Myocyte (in vitro differentiated cells): ENCODE data around the gene OR1C1. TPM values are rescaled to one million over a fixed set of nuclear protein-coding genes. Genes with fewer than 3 reads are reported as not detected.
"Not testable (repeated sequence)": the region's sequence is repeated elsewhere in the genome, so short reads cannot be mapped to it uniquely, and the experiment has no call there.

Experiments used
- DNase-seq: peaks from one replicate; pipeline ENCODE4 v3.0.0-alpha.2; 2012; ENCODE audit warnings: low read depth
- polyA plus RNA-seq: library from polyadenylated mRNA; unstranded; fragments of >200 nt; gene quantifications from one replicate; pipeline ENCODE4 v1.2.1, GENCODE V29; 2012; ENCODE audit warnings: missing spikeins
- total RNA-seq: library from RNA; depleted of rRNA; stranded (reverse); fragments of >200 nt; gene quantifications from 2 replicates; pipeline ENCODE4 v1.2.3, GENCODE V29; 2014

Gene OR1C1
- not detected in 2 replicates for total RNA-seq
- polyA plus RNA-seq: not detected

- no peak for DNase-seq
Observed at GRCh38 chr1:247760456-247760855, at the start of gene OR1C1. TSS of gene OR1C1 (minus strand) at chr1:247760556. CDS start at chr1:247758406, 2,150 bp downstream.

GRCh38 chr1:247797518-247797917, 37.2 kb upstream of the OR1C1 start:
- no peak for DNase-seq

GRCh38 chr1:247769603-247770002, 9.2 kb upstream of the OR1C1 start:
- DNase-seq: no peak

- DNase-seq: not testable (repeated sequence)
Observed at GRCh38 chr1:247754311-247754710, 6.0 kb downstream of the OR1C1 start.

- no peak for DNase-seq
Observed at GRCh38 chr1:247749870-247750269, 10.5 kb downstream of the OR1C1 start.

GRCh38 chr1:247748041-247748440, 12.3 kb downstream of the OR1C1 start, which contains the start of gene OR14A2:
TSS of gene OR14A2 (minus strand) at chr1:247748141.
- no peak for DNase-seq

- DNase-seq: no peak
Observed at GRCh38 chr1:247747616-247748015, 12.7 kb downstream of the OR1C1 start.

GRCh38 chr1:247746391-247746935, 13.9 kb downstream of the OR1C1 start:
- DNase-seq: no peak

GRCh38 chr1:247742215-247742760, 18.1 kb downstream of the OR1C1 start:
- DNase-seq: not testable (repeated sequence)

- no peak for DNase-seq
Observed at GRCh38 chr1:247741756-247742155, 18.6 kb downstream of the OR1C1 start.

- no peak for DNase-seq
Observed at GRCh38 chr1:247740721-247741120, 19.6 kb downstream of the OR1C1 start.

GRCh38 chr1:247738315-247738714, 22.0 kb downstream of the OR1C1 start, which contains the start of gene OR14K1:
TSS of gene OR14K1 (plus strand) at chr1:247738615. CDS start at chr1:247738615, 0 bp downstream.
- DNase-seq: no peak

GRCh38 chr1:247721222-247721621, 39.1 kb downstream of the OR1C1 start:
- no peak for DNase-seq

GRCh38 chr1:247716546-247716945, 43.8 kb downstream of the OR1C1 start, which contains the start of gene OR6F1:
TSS of gene OR6F1 (minus strand) at chr1:247716646. CDS start at chr1:247712755, 3,891 bp downstream.
- no peak for DNase-seq

- DNase-seq: no peak
Observed at GRCh38 chr1:247713753-247714152, 46.6 kb downstream of the OR1C1 start.

GRCh38 chr1:247710681-247711080, 49.7 kb downstream of the OR1C1 start:
- DNase-seq: not testable (repeated sequence)

Other genes with a start within 250 kb of the OR1C1 start
- not detected in 2 replicates for gene OR2C3, start 224.1 kb downstream of the OR1C1 start, total RNA-seq
- gene GCSAML, start 211.4 kb downstream of the OR1C1 start, total RNA-seq: not detected in 2 replicates
- gene OR2G2, start 172.2 kb downstream of the OR1C1 start, total RNA-seq: not detected in 2 replicates
- not detected in 2 replicates for gene OR2G3, start 155.0 kb downstream of the OR1C1 start, total RNA-seq
- not detected in 2 replicates for gene OR13G1, start 80.8 kb downstream of the OR1C1 start, total RNA-seq
- gene OR6F1, start 43.9 kb downstream of the OR1C1 start, total RNA-seq: not detected in 2 replicates
- not detected in 2 replicates for gene OR14K1, start 21.9 kb downstream of the OR1C1 start, total RNA-seq
- not detected in 2 replicates for gene OR14A2, start 12.4 kb downstream of the OR1C1 start, total RNA-seq
- gene OR14A16, start 63.6 kb upstream of the OR1C1 start, total RNA-seq: not detected in 2 replicates
- not detected in 2 replicates for gene OR11L1, start 81.3 kb upstream of the OR1C1 start, total RNA-seq
- not detected in 2 replicates for gene TRIM58, start 96.6 kb upstream of the OR1C1 start, total RNA-seq
- gene OR2W3, start 135.0 kb upstream of the OR1C1 start, total RNA-seq: not detected in 2 replicates
- not detected in 2 replicates for gene OR2T8, start 159.7 kb upstream of the OR1C1 start, total RNA-seq
- not detected in 2 replicates for gene OR2AJ1, start 164.3 kb upstream of the OR1C1 start, total RNA-seq
- not detected in 2 replicates for gene OR2L8, start 188.3 kb upstream of the OR1C1 start, total RNA-seq
- gene OR2AK2, start 204.7 kb upstream of the OR1C1 start, total RNA-seq: not detected in 2 replicates